Loucy (cell line): ENCODE data around the gene ZDHHC14.

Experiments used
- EZH2phosphoT487 ChIP-seq: fragments of 200-600 bp; IDR thresholded peaks from 2 replicates; pipeline ENCODE4 v1.6.1; 2018; ENCODE audit warnings: antibody characterized with exemption, mild to moderate bottlenecking, moderate library complexity, borderline replicate concordance
- TF ChIP-seq, protein P1 (sequence below): fragments of 200-600 bp; sonication (generic); conservative IDR thresholded peaks from 2 replicates; pipeline ENCODE4 v1.5.1; 2014; ENCODE audit warnings: mild to moderate bottlenecking, antibody characterized with exemption, low read length

- TF ChIP-seq, protein P1, sequence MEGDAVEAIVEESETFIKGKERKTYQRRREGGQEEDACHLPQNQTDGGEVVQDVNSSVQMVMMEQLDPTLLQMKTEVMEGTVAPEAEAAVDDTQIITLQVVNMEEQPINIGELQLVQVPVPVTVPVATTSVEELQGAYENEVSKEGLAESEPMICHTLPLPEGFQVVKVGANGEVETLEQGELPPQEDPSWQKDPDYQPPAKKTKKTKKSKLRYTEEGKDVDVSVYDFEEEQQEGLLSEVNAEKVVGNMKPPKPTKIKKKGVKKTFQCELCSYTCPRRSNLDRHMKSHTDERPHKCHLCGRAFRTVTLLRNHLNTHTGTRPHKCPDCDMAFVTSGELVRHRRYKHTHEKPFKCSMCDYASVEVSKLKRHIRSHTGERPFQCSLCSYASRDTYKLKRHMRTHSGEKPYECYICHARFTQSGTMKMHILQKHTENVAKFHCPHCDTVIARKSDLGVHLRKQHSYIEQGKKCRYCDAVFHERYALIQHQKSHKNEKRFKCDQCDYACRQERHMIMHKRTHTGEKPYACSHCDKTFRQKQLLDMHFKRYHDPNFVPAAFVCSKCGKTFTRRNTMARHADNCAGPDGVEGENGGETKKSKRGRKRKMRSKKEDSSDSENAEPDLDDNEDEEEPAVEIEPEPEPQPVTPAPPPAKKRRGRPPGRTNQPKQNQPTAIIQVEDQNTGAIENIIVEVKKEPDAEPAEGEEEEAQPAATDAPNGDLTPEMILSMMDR = no peak
- TF ChIP-seq EZH2phosphoT487 = no peak
These were observed 326.6 kb downstream of the ZDHHC14 start for GRCh38 chr6:157707576-157707975.
